ENCODE data around the gene MAJIN. TPM values are rescaled to one million over a fixed set of nuclear protein-coding genes. Genes with fewer than 3 reads are reported as not detected.

Gene MAJIN
- total and polyA plus RNA-seq, 9 of the 15 experiments (the other 6 are each of a cell fraction or from before 2014, with no cell fraction given) = 0.17 to 0.83 (median 0.24) TPM; not detected in 2

- 0 out of 2 replicates have a peak, but pooled peaks have one; percentile 73 for TF ChIP-seq ERF (CRISPR knock-in tag; IDR thresholded peaks at IDR 0.05)
- no peak for TF ChIP-seq E4F1 (CRISPR knock-in tag; IDR thresholded peaks at IDR 0.05; ENCODE audit: borderline replicate concordance)
- no peak for TF ChIP-seq ZC3H4 (CRISPR knock-in tag; IDR thresholded peaks at IDR 0.05; ENCODE audit: borderline replicate concordance)
- TF ChIP-seq ZNF583 (CRISPR knock-in tag; IDR thresholded peaks at IDR 0.05) = no peak
- peak; percentile 96 for TF ChIP-seq SMC3 (conservative IDR thresholded peaks at IDR 0.05; ENCODE audit: insufficient read depth, low read depth, low read length)
- peak; percentile 64 for TF ChIP-seq TOE1 (IDR thresholded peaks at IDR 0.05; ENCODE audit: borderline replicate concordance)
- TF ChIP-seq TOE1 (CRISPR knock-in tag; IDR thresholded peaks at IDR 0.05; ENCODE audit: borderline replicate concordance, low read depth) = no peak
- no peak for TF ChIP-seq HMGN3 (IDR thresholded peaks at IDR 0.05; ENCODE audit: borderline replicate concordance, extremely low read depth, insufficient read length, low read depth, low read length)
- TF ChIP-seq ZNF41 (CRISPR knock-in tag; conservative IDR thresholded peaks at IDR 0.05) = no peak
- no peak for TF ChIP-seq ETV6 (IDR thresholded peaks at IDR 0.05; ENCODE audit: borderline replicate concordance in 1 of 2, low read depth in 2 of 2, low read length in 1 of 2)
- no peak for TF ChIP-seq ETV6 (CRISPR knock-in tag; IDR thresholded peaks at IDR 0.05; ENCODE audit: borderline replicate concordance)
- peak; percentile 56; the same call in 1 of the 2 replicates for TF ChIP-seq ZBTB2 (IDR thresholded peaks at IDR 0.05)
- no peak for TF ChIP-seq SRSF3 (IDR thresholded peaks at IDR 0.05; ENCODE audit: insufficient read depth, low read length)
Measured at GRCh38 chr11:64894070-64894811, 77.7 kb downstream of the MAJIN start (continued).

Measured in K562 (cell line).